Fibroblast of mammary gland (primary cell): ENCODE data around the gene EIF4ENIF1.
"Not testable (repeated sequence)": the region's sequence is repeated elsewhere in the genome, so short reads cannot be mapped to it uniquely, and the experiment has no call there.

Experiments
- DNase-seq: peaks from one replicate; pipeline ENCODE4 v3.0.0-alpha.2; 2010; ENCODE audit warnings: low read depth
- H3K4me3 ChIP-seq: 2 replicates; pipeline ENCODE4 v1.5.1; 2011; ENCODE audit warnings: low read depth, mild to moderate bottlenecking, low read length, moderate library complexity; ENCODE audit not compliant: control insufficient read depth
- TF ChIP-seq, protein P1 (sequence below): conservative IDR thresholded peaks from 2 replicates; pipeline ENCODE4 v1.5.1; 2011; ENCODE audit warnings: low read depth, low read length, inconsistent platforms; ENCODE audit not compliant: control insufficient read depth, insufficient read depth

The EIF4ENIF1 gene

DNA sequence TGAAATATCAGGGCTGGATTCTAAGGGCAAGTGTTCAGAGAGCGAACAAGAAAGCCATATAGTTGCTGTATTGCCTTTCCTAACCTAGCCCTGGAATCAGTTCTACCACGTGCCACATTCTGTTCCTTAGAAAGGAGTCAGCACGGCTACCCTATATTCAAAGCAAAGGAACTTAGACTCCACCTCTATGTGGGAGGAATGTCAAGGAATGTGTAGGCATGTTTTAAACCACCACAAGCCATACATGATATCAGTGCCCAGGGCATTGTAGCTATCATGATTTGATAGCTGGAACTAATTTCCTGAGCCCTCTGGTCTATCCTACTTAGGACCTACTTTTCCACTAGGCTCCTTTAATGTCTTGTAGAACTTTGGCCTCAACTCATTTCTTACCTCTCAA lies 2.5 kb upstream of the EIF4ENIF1 start:
- DNase-seq = no peak
- TF ChIP-seq, protein P1, sequence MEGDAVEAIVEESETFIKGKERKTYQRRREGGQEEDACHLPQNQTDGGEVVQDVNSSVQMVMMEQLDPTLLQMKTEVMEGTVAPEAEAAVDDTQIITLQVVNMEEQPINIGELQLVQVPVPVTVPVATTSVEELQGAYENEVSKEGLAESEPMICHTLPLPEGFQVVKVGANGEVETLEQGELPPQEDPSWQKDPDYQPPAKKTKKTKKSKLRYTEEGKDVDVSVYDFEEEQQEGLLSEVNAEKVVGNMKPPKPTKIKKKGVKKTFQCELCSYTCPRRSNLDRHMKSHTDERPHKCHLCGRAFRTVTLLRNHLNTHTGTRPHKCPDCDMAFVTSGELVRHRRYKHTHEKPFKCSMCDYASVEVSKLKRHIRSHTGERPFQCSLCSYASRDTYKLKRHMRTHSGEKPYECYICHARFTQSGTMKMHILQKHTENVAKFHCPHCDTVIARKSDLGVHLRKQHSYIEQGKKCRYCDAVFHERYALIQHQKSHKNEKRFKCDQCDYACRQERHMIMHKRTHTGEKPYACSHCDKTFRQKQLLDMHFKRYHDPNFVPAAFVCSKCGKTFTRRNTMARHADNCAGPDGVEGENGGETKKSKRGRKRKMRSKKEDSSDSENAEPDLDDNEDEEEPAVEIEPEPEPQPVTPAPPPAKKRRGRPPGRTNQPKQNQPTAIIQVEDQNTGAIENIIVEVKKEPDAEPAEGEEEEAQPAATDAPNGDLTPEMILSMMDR = no peak
- no peak overlapping the region for H3K4me3 ChIP-seq

DNA sequence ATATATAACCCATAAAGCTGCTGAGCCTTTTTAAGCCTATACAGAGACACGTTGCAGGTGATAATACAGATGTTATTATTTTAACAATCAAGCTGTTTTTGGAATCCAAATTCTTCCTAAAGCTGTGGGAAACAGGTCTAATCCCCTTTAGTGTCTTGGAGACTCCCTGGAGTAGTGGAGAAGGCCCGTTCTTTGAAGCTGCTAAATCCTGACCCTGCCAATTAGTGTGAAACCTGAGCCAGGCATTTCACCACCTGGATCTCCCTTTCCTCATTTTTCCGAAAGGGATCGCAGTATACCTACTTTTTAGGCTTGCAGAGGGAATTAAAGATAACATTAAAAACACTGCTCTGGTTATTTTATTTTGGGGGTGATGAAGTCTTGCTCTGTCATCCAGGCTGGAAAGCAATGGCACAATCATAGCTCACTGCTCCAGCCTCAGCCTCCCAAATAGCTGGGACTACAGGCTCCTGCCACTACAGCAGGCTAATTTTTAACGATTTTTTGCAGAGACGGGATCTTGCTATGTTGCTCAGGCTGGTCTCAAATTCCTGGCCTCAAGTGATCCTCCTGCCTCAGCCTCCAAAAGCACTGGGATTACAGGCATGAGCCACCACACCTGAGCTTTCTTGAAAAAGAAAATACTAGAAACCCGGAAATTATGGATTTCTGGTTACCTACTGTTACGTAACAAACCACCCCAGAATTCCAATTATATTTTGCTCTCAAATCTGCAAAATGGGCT lies 1.7 kb upstream of the EIF4ENIF1 start:
- no peak for DNase-seq
- TF ChIP-seq, protein P1 = no peak
- H3K4me3 ChIP-seq = no peak overlapping the region

DNA sequence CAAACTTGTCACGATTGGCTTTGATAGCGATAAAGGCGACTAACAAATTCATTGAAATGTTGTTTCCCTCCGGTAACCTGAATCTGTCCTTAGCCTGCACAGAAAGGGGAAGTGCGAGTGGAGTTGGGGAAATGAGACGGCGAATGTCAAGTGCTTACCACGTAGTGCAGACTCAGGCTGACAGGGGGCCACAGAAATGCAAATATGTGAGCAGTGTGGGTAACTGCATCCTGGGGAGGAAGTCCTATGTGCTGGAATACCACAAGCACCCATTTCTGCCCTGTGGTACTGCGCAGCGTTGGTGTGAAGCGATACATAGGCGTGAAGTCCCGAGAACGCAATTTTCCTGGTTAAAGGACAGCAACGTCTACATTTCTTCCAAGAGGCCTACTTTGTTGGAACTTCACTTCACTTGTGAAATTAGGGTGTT lies 869 bp upstream of the EIF4ENIF1 start:
- TF ChIP-seq, protein P1 = no peak
- H3K4me3 ChIP-seq = peak overlapping the region; percentile 74
- DNase-seq = peak; percentile 72

DNA sequence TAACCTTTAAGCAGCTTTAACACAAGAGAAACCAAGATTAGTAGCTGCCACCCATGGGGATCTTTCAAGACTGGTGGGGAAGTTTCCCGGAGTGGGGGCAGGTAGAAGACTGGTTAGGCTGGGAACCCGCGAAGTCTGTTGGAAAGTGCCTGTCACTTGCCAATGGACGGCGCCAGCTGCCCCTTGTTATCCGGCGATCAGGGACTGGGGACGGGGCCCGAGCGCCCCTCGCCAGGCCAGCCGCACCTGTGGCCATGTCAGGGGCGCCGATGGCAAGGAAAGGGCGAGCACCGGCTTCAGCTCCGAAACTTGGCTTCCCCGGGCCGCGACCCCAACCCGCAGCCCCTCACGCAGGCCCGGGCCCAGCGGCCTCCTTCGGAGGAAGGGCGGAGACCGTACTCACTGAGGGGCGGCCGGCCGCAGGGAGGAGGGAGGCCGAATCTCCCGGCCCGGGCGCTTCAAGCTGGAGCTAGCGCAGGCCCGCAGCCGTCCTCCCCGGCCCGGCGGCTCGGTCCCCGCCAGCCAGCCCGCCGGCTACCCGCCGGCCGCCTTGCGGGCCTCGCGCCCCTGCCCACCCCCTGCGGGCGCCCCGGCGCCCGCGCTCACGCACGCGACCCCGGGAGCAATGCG lies 539 bp downstream of the EIF4ENIF1 start:
- no peak for DNase-seq
- TF ChIP-seq, protein P1 = no peak
- H3K4me3 ChIP-seq = peak overlapping the region; percentile 74

DNA sequence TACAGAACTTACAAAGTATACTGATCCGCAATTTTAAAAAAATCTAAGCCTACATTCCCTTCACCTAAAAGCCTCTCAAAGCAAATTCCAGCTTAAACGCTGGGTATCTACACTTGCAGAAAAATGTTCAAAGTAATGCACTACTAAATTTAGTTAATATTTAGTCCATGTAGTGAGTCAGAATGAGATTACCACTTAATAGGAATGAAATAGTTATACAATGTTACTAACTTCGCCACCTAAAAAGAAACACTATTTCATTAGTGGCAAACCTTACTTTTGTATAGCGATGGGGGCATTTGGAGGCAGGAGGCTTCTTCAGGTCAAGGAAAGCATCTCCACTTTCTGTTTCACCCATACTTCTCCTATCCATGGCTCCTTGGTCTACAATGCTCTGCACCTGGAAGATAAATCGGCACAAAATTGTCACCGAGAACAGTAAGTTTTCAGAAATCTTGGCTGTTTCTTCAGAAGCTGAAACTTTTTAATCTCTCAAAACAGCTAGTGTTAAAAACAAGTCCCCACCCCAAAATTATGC lies 1.2 kb downstream of the EIF4ENIF1 start:
- no peak for DNase-seq
- TF ChIP-seq, protein P1 = no peak
- peak overlapping the region; percentile 74 for H3K4me3 ChIP-seq

DNA sequence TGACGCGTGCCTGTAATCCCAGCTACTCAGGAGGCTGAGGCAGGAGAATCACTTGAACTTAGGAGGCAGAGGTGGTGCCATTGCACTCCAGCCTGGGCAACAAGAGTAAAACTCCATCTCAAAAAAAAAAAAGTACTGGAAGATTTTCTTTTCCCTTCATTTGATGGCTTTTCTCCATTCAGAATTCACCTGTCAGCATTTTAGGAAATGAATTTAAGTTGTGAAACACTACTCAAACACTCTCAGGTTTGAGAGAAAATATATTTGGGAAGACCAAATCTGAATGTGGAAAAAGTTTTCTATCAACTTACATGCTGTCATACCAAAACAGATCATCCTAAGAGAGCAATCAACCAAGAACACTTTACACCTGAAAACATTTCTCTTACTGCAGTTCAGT lies 2.7 kb downstream of the EIF4ENIF1 start:
- TF ChIP-seq, protein P1 = no peak
- no peak overlapping the region for H3K4me3 ChIP-seq
- DNase-seq = no peak

DNA sequence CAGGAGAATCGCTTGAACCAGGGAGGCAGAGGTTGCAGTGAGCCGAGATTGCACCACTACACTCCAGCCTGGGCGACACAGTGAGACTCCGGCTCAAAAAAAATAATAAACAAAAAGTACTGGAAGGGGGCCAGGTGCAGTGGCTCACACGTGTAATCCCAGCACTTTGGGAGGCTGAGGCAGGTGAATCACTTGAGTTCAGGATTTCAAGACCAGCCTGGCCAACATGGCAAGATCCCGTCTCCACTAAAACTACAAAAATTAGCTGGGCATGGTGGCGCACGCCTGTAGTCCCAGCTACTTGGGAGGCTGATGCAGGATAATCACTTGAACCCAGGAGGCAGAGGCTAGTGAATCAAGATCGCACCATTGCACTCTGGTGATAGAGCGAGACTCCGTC lies 3.3 kb downstream of the EIF4ENIF1 start:
- not testable (repeated sequence) for DNase-seq, H3K4me3 ChIP-seq

DNA sequence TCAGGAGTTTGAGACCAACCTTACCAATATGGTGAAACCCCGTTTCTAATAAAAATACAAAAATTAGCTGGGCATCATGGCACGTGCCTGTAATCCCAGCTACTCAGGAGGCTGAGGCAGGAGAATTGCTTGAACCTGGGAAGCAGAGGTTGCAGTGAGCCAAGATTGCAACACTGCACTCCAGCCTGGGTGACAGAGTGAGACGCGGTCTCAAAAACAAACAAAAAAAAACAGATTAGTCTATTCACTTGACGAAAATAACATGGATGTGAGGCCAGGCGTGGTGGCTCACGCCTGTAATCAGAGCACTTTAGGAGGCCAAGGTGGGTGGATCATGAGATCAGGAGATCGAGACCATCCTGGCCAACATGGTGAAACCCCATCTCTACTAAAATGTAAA lies 7.2 kb downstream of the EIF4ENIF1 start:
- DNase-seq, H3K4me3 ChIP-seq: not testable (repeated sequence)
